GM13977 (cell line): ENCODE data around the gene WDR20.

Experiments
- DNase-seq: peaks from one replicate; pipeline ENCODE4 v3.0.0; 2012; ENCODE audit warnings: low spot score
- in situ Hi-C: fragments of 300-500 bp; cut with MboI; formaldehyde crosslinking; loops from one replicate; pipeline ENCODE4 v1.12.0; 2022; ENCODE audit warnings: low sequenced_read_pairs, low pct_unique_long_range_greater_than_20kb, mixed read lengths, inconsistent platforms; ENCODE audit not compliant: unreplicated experiment
- TF ChIP-seq, protein P1 (sequence below): IDR thresholded peaks from 2 replicates; pipeline ENCODE4 v1.5.1; 2012; ENCODE audit warnings: mild to moderate bottlenecking, control low read depth; ENCODE audit not compliant: insufficient read depth; ENCODE audit errors: extremely low read depth, missing control alignments

The WDR20 gene, protein sequence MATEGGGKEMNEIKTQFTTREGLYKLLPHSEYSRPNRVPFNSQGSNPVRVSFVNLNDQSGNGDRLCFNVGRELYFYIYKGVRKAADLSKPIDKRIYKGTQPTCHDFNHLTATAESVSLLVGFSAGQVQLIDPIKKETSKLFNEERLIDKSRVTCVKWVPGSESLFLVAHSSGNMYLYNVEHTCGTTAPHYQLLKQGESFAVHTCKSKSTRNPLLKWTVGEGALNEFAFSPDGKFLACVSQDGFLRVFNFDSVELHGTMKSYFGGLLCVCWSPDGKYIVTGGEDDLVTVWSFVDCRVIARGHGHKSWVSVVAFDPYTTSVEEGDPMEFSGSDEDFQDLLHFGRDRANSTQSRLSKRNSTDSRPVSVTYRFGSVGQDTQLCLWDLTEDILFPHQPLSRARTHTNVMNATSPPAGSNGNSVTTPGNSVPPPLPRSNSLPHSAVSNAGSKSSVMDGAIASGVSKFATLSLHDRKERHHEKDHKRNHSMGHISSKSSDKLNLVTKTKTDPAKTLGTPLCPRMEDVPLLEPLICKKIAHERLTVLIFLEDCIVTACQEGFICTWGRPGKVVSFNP

DNA sequence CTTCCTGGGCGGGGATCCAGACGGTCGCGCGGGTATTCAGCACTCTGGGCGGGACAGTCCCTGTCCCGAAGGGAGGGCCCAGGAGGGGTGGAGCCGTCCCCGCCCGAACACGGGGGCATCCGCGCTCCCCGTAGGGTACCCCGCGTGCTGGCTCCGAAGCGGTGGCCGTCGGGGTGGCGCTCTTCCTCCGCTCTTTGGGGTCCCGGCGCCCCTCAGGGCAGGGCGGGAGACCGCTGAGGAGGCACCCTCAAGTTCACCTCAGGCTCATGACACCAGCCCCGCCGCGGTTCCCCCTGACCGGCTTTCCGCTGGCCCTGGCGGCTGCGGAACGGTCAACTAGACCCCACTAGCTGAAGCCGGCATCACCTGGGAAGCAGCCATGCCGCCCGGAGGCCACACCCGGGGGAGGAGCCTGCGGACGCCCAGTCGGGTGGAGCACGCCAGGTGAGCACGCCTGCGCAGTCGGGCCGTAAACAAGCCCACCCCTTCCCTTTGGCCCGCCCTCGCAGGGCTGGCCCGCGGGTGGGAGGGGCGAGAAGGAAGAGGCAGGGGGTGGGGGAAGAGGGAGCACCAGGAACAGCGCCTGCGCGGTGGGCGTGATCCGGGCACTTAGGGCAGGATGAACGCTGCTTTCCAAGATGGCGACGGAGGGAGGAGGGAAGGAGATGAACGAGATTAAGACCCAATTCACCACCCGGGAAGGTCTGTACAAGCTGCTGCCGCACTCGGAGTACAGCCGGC, at the start of gene WDR20:
TSS of gene WDR20 (plus strand) at position 612 of the 741 bp plus-strand sequence. CDS start at position 639, 27 bp downstream.
- in situ Hi-C loops, result no loop called here
- TF ChIP-seq, protein P1, sequence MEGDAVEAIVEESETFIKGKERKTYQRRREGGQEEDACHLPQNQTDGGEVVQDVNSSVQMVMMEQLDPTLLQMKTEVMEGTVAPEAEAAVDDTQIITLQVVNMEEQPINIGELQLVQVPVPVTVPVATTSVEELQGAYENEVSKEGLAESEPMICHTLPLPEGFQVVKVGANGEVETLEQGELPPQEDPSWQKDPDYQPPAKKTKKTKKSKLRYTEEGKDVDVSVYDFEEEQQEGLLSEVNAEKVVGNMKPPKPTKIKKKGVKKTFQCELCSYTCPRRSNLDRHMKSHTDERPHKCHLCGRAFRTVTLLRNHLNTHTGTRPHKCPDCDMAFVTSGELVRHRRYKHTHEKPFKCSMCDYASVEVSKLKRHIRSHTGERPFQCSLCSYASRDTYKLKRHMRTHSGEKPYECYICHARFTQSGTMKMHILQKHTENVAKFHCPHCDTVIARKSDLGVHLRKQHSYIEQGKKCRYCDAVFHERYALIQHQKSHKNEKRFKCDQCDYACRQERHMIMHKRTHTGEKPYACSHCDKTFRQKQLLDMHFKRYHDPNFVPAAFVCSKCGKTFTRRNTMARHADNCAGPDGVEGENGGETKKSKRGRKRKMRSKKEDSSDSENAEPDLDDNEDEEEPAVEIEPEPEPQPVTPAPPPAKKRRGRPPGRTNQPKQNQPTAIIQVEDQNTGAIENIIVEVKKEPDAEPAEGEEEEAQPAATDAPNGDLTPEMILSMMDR, result peak; percentile 19
- peak; percentile 100 for DNase-seq

DNA sequence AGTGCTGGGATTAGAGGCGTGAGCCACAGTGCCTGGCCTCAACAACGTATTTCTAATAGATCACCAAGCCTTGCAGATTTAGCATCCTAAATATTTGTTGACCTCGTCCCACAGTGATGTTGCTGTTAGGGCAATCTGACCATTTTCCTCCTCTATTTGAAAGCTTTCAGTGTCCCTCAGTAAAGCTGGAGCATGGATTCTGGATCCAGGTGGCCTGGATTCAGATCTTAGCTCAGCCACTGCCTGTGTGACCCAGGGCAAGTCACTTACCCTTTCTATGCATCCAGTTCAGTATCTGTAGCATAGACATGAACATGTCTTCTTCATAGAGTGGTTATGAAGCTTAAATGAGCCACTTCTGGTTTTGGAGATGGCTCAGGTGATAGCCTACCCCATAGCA, 49.0 kb upstream of the WDR20 start:
- DNase-seq, result no peak
- in situ Hi-C loops, result loop anchor here (10.0 kb wide), 1 partner anchor 126 kb away; the partner anchor contains the start of gene DYNC1H1
- TF ChIP-seq, protein P1, result no peak

DNA sequence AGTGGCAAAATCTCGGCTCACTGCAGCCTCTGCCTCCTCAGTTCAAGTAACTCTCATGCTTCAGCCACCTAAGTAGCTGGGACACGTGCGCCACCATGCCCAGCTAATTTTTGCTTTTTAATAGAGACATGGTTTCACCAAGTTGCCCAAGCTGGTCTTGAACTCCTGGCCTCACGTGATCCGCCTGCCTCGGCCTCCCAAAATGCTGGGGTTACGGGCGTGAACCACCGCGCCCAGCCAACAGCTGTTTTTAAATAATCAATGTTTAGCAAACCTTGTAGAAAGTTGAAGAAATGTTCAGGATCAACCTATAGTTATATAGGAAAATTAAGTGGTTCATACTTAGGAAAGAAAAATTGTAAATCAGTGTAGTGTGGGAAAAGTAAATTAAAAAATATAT, 46.9 kb upstream of the WDR20 start:
- TF ChIP-seq, protein P1, result no peak
- DNase-seq, result no peak
- in situ Hi-C loops, result loop anchor here (10.0 kb wide), 1 partner anchor 128 kb away; the partner anchor contains the start of gene DYNC1H1

DNA sequence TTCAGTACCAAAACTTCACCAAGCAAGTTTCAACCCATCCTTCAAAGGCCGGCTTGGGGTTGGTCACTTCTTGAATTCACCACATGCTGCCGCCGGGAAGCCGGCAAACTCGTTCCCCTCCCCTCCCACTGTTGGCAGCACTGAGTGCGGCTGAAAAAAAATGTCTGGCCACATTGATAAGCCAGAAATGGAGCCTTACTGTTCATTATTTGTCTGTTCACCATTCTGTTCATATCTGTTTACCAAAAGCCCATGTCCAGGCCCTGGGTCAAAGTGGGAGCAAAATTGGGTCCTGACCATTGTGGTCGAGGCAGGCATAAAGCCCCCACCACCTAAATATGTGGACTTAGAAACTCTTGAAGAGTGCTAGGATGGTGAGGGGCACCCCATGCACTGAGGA, 45.6 kb upstream of the WDR20 start:
- in situ Hi-C loops, result loop anchor here (10.0 kb wide), 1 partner anchor 129 kb away; the partner anchor contains the start of gene DYNC1H1
- TF ChIP-seq, protein P1, result no peak
- DNase-seq, result no peak

DNA sequence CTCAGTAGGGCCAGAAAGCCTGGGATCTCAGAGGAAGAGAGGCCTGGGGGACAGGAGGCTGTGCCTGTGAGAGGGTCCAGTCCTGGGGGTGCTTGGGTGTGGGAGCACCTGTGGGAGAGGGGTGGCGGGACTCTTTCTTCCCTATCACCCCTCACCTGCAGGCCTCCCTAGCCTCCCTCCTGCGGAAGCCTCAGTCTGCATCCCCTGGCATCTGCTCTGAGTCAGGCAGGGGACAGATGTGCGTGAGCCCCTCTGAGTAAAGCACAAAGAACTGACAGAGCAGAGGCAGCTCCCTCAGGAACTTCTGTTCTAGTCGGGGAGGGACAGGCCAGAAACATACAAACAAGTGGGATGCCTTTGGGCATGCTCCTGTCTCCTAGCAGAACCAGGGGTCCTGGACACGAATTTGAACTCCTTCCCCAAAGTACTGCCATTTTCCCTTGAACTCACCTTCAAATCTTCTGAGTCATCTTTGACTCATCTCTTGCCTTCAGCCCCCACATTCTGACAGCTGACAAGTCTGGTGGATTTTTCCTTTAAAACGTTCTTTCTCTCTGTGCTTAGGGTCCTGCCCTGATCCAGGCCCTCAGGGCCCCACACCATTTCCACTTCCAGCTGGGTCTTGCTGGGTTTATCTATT, 44.3 kb upstream of the WDR20 start:
- TF ChIP-seq, protein P1, result no peak
- in situ Hi-C loops, result loop anchor here (10.0 kb wide), 1 partner anchor 131 kb away; the partner anchor contains the start of gene DYNC1H1
- DNase-seq, result no peak

DNA sequence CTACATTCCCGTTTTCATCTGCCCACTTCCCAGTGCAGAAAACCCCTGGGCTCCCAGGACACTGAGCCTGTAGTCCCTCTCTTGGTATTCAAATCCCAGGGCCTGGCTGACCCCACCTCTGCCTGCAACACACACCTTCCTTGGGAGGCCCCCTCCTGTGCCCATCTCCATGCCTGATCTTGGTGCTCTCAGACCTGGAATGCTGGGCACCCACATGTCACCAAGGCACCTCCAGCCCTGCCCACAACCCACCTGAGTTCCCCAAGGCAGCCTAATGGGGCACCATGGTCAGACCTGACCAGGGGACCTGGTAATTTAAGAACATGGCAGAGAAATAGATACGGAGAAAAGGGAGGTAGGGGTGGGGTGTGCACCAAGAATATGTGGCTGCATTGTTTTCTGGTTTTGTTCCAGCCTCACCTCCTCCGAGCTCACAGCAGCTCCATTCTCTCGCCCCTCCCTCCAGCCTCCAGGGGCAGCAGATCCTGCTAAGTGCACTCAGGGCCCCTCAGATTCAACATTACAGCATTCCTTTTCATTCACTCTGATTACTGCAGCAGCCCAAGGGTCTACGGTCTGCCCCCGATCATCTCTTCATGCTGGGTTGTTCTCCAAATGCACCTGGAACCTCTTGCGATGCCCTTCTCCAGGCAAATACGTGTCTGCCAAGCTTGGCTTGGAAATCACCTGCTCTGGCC, 43.7 kb upstream of the WDR20 start:
- in situ Hi-C loops, result loop anchor here (10.0 kb wide), 1 partner anchor 131 kb away; the partner anchor contains the start of gene DYNC1H1
- DNase-seq, result no peak
- TF ChIP-seq, protein P1, result peak; percentile 3
